H1 (cell line): ENCODE results near the gene FRMD4A. TPM values are rescaled to one million over a fixed set of nuclear protein-coding genes. Genes with fewer than 3 reads are reported as not detected.

Source experiments
- CHD2 ChIP-seq: IDR thresholded peaks from 2 replicates; pipeline ENCODE4 v1.6.1; 2012; ENCODE audit warnings: low read length, improper control_type of control experiment
- MAFK ChIP-seq: IDR thresholded peaks from 2 replicates; pipeline ENCODE4 v1.6.1; 2012; ENCODE audit warnings: low read depth, mild to moderate bottlenecking, improper control_type of control experiment, low read length
- NANOG ChIP-seq: IDR thresholded peaks from 2 replicates; pipeline ENCODE4 v1.6.1; 2011; ENCODE audit warnings: low read length, low read depth, mild to moderate bottlenecking, inconsistent platforms; ENCODE audit not compliant: insufficient read depth, poor library complexity, severe bottlenecking
- SAP30 ChIP-seq: fragments of 300-600 bp; sonication (generic); IDR thresholded peaks from 2 replicates; pipeline ENCODE4 v1.7.1; 2012; ENCODE audit warnings: low read length, moderate library complexity, mild to moderate bottlenecking, inconsistent platforms; ENCODE audit not compliant: insufficient read depth, insufficient replicate concordance
- SRF ChIP-seq: IDR thresholded peaks from 2 replicates; pipeline ENCODE4 v1.6.1; 2011; ENCODE audit warnings: mild to moderate bottlenecking, low read depth, low read length, moderate library complexity
- SUZ12 ChIP-seq: fragments of 200-600 bp; sonication (generic); IDR thresholded peaks from 2 replicates; pipeline ENCODE4 v1.6.1; 2012; ENCODE audit warnings: mild to moderate bottlenecking, inconsistent platforms, low read length, moderate library complexity, mixed read lengths
- polyA plus RNA-seq, 7 experiments: library from polyadenylated mRNA; depleted of rRNA in 3 of 7; stranded (reverse) in 5 of 7; unstranded in 2 of 7; fragments of >200 nt in 5 of 7; fragments of 200-250 nt in 2 of 7; gene quantifications; 1 replicate in 5 of 7; 2 replicates in 1 of 7; 4 replicates in 1 of 7; pipeline versions ENCODE4 v1.2.1 to v1.2.3, GENCODE V29; 2011 to 2013; ENCODE audit warnings: missing spikeins in 2 of 7, mixed read lengths in 2 of 7
- total RNA-seq: library from RNA; stranded (reverse); fragmentation: NEBNext Ultra II Directional; extraction: Animal tissue kit (Norgen Biotek cat#: 25700); gene quantifications from 2 replicates; pipeline ENCODE4 v1.2.1, GENCODE V29; 2021
- TF ChIP-seq, protein P1 (sequence below): fragments of 300-600 bp; sonication (generic); IDR thresholded peaks from 2 replicates; pipeline ENCODE4 v1.7.1; 2012; ENCODE audit warnings: low read length, moderate library complexity, mild to moderate bottlenecking, inconsistent platforms; ENCODE audit not compliant: insufficient replicate concordance
- TF ChIP-seq, protein P2 (sequence below): IDR thresholded peaks from 2 replicates; pipeline ENCODE4 v1.6.1; 2012; ENCODE audit warnings: low read length, inconsistent platforms

The FRMD4A gene
- total and polyA plus RNA-seq, 2 of the 8 experiments (the other 6 are each of a cell fraction or from before 2014, with no cell fraction given) = 38.6 to 39.6 TPM

DNA sequence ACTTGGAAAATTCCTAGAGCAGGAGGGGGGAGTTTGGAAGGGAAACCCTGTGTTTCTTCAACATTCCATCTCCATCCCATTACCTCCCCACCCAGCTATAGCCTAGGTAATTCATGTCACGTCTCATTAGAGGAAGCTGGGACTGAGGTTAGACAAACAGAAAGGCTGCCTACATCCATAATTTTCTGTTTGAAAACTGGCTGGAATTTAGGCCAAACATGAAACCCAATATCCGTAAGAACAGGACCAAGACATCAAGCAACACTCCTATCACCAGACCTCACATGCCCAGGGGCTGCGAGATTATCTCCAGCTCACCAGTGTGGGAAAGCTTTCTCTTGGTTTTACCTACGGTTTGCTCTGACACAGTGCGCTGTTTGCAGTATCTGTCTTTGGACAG is 316.3 kb downstream of the FRMD4A start (continued):
- TF ChIP-seq, protein P1, sequence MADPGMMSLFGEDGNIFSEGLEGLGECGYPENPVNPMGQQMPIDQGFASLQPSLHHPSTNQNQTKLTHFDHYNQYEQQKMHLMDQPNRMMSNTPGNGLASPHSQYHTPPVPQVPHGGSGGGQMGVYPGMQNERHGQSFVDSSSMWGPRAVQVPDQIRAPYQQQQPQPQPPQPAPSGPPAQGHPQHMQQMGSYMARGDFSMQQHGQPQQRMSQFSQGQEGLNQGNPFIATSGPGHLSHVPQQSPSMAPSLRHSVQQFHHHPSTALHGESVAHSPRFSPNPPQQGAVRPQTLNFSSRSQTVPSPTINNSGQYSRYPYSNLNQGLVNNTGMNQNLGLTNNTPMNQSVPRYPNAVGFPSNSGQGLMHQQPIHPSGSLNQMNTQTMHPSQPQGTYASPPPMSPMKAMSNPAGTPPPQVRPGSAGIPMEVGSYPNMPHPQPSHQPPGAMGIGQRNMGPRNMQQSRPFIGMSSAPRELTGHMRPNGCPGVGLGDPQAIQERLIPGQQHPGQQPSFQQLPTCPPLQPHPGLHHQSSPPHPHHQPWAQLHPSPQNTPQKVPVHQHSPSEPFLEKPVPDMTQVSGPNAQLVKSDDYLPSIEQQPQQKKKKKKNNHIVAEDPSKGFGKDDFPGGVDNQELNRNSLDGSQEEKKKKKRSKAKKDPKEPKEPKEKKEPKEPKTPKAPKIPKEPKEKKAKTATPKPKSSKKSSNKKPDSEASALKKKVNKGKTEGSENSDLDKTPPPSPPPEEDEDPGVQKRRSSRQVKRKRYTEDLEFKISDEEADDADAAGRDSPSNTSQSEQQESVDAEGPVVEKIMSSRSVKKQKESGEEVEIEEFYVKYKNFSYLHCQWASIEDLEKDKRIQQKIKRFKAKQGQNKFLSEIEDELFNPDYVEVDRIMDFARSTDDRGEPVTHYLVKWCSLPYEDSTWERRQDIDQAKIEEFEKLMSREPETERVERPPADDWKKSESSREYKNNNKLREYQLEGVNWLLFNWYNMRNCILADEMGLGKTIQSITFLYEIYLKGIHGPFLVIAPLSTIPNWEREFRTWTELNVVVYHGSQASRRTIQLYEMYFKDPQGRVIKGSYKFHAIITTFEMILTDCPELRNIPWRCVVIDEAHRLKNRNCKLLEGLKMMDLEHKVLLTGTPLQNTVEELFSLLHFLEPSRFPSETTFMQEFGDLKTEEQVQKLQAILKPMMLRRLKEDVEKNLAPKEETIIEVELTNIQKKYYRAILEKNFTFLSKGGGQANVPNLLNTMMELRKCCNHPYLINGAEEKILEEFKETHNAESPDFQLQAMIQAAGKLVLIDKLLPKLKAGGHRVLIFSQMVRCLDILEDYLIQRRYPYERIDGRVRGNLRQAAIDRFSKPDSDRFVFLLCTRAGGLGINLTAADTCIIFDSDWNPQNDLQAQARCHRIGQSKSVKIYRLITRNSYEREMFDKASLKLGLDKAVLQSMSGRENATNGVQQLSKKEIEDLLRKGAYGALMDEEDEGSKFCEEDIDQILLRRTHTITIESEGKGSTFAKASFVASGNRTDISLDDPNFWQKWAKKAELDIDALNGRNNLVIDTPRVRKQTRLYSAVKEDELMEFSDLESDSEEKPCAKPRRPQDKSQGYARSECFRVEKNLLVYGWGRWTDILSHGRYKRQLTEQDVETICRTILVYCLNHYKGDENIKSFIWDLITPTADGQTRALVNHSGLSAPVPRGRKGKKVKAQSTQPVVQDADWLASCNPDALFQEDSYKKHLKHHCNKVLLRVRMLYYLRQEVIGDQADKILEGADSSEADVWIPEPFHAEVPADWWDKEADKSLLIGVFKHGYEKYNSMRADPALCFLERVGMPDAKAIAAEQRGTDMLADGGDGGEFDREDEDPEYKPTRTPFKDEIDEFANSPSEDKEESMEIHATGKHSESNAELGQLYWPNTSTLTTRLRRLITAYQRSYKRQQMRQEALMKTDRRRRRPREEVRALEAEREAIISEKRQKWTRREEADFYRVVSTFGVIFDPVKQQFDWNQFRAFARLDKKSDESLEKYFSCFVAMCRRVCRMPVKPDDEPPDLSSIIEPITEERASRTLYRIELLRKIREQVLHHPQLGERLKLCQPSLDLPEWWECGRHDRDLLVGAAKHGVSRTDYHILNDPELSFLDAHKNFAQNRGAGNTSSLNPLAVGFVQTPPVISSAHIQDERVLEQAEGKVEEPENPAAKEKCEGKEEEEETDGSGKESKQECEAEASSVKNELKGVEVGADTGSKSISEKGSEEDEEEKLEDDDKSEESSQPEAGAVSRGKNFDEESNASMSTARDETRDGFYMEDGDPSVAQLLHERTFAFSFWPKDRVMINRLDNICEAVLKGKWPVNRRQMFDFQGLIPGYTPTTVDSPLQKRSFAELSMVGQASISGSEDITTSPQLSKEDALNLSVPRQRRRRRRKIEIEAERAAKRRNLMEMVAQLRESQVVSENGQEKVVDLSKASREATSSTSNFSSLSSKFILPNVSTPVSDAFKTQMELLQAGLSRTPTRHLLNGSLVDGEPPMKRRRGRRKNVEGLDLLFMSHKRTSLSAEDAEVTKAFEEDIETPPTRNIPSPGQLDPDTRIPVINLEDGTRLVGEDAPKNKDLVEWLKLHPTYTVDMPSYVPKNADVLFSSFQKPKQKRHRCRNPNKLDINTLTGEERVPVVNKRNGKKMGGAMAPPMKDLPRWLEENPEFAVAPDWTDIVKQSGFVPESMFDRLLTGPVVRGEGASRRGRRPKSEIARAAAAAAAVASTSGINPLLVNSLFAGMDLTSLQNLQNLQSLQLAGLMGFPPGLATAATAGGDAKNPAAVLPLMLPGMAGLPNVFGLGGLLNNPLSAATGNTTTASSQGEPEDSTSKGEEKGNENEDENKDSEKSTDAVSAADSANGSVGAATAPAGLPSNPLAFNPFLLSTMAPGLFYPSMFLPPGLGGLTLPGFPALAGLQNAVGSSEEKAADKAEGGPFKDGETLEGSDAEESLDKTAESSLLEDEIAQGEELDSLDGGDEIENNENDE = no peak
- TF ChIP-seq MAFK (no peak), NANOG (no peak), SRF (no peak), CHD2 (no peak), SAP30 (no peak), SUZ12 (no peak)
- TF ChIP-seq, protein P2, sequence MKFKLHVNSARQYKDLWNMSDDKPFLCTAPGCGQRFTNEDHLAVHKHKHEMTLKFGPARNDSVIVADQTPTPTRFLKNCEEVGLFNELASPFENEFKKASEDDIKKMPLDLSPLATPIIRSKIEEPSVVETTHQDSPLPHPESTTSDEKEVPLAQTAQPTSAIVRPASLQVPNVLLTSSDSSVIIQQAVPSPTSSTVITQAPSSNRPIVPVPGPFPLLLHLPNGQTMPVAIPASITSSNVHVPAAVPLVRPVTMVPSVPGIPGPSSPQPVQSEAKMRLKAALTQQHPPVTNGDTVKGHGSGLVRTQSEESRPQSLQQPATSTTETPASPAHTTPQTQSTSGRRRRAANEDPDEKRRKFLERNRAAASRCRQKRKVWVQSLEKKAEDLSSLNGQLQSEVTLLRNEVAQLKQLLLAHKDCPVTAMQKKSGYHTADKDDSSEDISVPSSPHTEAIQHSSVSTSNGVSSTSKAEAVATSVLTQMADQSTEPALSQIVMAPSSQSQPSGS = no peak
